CD1c-positive myeloid dendritic cell (primary cell): ENCODE measurements around the gene MSH5.
"Not testable (repeated sequence)": the region's sequence is repeated elsewhere in the genome, so short reads cannot be mapped to it uniquely, and the experiment has no call there.

Source experiments
- DNase-seq: peaks from one replicate; pipeline ENCODE4 v3.0.0-alpha.2; 2016; ENCODE audit errors: extremely low spot score

MSH5 gene

GRCh38 chr6:31801031-31801927 is 61.5 kb downstream of the MSH5 start:
- DNase-seq: not testable (repeated sequence)

DNA sequence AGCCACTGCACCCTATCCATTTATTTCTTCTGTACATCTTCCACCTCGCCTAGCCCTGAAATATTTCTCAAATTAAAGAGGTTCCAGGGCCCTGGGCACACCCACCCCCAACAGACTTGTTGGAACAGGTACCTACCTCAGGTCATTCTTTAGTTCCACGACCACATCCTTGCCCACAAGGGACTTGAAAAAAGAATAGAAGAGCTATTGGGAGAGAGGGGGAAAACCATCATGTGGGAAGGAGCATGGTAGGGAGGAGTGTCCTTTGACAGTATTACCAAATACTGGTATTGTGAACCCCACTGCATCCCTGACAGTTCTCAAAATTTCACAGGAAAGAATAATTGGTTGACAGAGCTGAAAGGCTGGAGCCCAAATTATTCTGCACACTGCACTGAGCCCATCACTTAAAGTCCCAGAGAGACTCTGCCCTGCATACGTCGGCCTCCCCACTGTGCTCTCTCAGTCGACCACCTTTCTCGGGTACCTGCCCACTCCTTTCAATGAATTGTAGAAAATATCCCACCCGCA is 66.2 kb downstream of the MSH5 start:
- no peak for DNase-seq

DNA sequence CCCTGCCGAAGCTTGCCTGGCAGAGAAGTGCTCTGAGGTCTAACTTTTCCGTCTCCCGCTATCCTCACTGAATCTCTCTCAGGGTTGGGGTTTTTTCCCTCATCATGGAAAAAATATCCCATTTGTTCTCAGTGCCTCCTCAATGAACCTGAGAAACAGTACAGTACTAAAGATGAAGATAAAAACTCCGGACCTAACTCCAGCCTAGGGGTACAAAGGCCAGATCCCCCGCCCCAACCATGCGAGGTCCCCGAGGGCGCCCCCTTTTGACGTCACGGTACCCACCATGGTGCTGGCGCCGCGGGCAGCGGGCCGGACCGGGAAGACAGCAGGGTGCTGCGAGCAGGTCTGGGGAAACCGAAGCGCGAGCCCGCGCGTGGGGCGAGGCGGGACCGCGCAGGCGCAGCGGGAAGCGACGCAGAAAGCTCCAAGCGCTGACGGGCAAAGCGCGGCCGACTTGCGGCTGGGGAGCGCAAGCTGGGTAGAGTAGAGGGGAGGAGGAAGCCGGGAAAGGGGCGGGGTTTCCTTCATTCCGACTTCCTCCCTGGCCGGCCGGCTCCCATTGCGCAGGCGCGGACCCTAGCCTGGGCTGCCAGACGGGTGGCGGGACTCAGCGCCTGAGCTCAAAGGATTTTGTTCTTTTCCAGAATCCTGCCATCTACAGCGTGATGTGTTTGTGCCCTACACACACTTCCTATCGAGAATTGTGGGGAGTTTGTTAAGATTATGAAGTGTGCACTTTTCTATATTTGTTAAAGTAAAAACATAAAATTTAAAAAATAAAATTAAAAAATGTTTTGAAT is 66.9 kb downstream of the MSH5 start, which contains the start of gene LSM2:
TSS of gene LSM2 (minus strand) at position 497 of the 803 bp plus-strand sequence. CDS start at position 288, 209 bp downstream.
- DNase-seq: peak; percentile 99

GRCh38 chr6:31808599-31808998 is 68.8 kb downstream of the MSH5 start:
- not testable (repeated sequence) for DNase-seq

DNA sequence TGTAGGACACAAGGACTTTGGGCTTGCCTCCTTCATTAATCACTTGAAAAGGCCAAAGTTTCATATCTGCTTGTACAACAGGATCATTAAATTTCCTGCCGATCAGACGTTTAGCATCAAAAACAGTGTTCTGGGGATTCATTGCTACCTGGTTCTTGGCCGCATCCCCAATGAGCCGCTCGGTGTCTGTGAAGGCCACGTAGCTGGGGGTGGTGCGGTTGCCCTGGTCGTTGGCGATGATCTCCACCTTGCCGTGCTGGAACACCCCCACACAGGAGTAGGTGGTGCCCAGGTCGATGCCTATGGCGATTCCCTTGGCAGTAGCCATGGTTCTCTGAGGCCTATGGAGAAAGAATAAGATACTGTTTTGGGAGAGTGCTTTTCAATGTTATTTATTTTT is 71.8 kb downstream of the MSH5 start:
- no peak for DNase-seq
